GM19455 (cell line): ENCODE measurements around the gene RPRD1A.
"Not testable (repeated sequence)": the region's sequence is repeated elsewhere in the genome, so short reads cannot be mapped to it uniquely, and the experiment has no call there.

Experiments
- ATAC-seq: cut with Tn5 transposase; IDR thresholded peaks from one replicate; pipeline ENCODE4 v1.9.1; 2021; ENCODE audit not compliant: unreplicated experiment

Gene RPRD1A

DNA sequence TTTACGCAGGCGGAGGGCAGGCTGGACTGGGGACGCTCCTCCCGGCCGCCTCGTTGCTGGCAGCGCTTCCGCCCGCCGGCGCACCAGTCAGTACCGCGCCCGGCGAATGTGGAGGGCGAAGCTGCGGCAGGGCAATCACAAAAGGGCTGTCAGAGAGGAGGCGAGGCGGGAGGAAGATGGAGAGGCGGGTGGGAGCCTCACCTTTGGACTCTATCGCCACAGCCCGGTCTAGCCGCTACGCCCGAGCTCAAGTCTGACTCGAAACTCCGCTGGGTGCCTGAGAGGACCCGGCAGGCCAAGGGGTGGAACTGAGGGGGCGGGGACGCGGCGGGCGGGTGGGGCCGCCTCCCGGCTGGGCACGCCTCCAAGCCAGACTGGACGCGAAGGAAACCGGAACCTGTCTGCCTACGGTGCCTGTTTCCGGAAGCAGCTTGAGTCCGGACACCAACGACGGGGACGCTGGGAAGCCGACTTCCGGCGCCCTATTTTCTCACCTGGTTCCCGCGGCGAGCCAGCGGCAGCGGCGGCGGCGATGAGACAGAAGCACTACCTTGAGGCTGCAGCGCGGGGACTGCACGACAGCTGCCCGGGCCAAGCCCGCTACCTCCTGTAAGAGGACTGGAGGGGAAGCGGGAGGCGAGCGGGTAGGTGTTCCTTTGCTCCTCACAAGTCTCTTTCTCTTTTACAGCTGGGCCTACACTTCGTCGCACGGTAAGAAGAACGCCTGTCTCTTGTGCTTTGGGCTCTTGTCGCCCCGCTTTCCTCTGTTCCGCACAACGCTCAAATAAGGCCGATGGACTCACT, 95.0 kb downstream of the RPRD1A start, which contains the start of gene RMP24:
Gene RMP24 (plus strand): TSS at position 483 of the 804 bp plus-strand sequence.
- peak; percentile 89 for ATAC-seq

DNA sequence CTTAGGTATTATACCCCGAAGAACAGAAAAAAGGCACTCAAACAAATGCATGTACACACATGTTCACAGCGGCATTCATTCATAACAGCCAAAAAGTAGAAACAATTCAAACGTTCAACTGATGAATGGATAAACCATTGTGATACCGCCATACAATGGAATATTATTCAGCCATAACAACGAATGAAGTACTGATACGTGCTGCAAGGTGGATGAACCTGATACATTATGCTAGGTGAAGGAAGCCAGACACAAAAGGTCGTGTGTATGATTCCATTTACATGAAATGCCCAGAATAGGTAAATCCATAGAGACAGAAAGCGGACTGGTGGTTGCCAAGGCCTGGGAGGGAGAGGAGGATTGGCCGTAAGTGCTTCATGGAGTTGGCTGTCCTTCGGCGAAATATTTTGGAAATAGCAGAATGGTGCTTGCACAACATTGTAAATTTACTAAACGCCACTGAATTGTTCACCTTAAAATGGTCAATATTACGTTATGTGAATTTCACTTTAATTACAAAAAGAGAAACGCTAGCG, 95.6 kb downstream of the RPRD1A start:
- peak; percentile 28 for ATAC-seq

- ATAC-seq = no peak
Observed at GRCh38 chr18:35969676-35970075, 97.7 kb downstream of the RPRD1A start.

DNA sequence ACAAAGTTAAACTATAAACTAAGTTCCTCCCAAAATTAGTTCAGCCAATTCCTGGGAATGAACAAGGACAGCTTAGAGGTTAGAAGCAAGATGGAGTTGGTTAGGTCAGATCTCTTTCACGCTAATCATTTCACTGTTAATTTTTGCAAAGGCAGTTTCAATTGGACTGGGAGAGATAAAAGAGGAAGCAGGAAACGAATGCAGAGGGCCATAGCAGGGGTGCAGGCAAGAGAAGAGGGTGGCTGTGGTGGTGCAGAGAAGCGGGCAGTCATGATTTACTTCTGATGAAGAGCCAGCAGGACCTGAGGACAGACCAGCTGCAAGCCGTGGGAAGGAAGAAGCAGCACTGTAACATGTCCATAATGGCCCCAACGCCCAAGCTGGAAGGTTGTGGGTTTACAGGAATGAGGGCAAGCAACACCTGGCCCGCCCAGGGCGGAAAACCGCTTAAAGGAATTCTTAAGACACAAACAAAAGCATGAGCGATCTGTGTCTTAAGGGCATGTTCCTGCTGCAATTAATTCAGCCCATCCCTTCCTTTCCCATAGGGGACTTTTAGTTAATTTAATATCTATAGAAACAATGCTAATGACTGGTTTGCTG, 99.0 kb downstream of the RPRD1A start:
- ATAC-seq = no peak

DNA sequence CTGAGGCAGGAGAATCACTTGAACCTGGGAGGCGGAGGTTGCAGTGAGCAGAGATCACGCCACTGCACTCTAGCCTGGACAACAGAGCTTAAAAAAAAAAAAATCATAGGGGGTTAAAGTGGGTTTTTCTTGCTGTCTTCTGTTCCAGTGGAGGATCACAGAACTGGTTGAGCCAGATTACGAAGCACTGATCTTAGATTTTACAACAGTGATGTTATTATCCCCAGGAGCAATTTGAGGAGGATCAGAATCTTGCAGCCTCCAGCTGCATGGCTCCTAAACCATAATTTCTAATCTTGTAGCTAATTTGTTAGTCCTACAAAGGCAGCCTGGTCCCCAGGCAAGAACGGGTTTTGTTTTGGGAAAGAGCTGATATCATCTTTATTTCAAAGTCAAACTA, 99.5 kb downstream of the RPRD1A start:
- ATAC-seq = not testable (repeated sequence)

DNA sequence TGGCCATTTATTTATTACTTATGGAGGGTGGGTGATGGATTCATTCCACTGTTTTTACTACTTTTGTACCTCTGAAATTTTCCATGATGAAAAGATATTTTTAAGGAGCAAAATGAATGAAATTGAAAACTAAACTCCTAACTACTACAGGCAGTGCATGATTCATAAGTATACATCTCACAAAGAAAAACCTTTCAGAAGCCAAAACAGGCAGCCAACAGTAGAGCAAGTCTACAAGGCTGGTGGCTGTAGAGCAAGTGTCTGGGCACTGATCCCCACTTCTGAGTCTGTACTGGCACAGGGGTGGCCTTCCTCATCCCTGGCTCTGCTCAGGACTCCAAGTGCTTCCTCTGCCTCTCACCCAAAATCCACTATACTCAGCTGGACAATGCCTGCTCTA, 103.0 kb downstream of the RPRD1A start:
- ATAC-seq = no peak

GRCh38 chr18:35962320-35962719, 105.0 kb downstream of the RPRD1A start:
- ATAC-seq = no peak

- no peak for ATAC-seq
Observed at GRCh38 chr18:35956226-35956625, 111.1 kb downstream of the RPRD1A start.

DNA sequence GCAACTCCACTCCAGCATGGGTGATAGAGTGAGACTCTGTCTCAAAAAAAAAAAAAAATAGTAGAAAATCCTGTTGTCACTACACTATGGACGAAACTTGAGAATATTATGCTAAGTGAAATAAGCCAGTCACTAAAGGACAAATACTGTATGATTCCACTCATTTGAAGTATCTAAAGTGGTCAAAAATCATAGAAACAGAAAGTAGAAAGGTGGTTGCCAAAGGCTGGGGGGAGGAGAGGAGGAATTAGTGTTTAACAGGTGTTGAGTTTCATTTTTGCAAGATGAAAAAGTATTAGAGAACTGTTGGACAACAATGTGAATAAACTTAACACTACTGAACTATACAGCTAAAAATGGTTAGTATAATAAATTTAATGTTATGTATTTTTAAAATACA, 113.7 kb downstream of the RPRD1A start:
- ATAC-seq = peak; percentile 65

- no peak for ATAC-seq
Observed at GRCh38 chr18:35950628-35950982, 116.8 kb downstream of the RPRD1A start.

GRCh38 chr18:35949903-35950627, 117.3 kb downstream of the RPRD1A start:
- peak; percentile 75 for ATAC-seq

GRCh38 chr18:35949090-35949489, 118.3 kb downstream of the RPRD1A start:
- no peak for ATAC-seq

DNA sequence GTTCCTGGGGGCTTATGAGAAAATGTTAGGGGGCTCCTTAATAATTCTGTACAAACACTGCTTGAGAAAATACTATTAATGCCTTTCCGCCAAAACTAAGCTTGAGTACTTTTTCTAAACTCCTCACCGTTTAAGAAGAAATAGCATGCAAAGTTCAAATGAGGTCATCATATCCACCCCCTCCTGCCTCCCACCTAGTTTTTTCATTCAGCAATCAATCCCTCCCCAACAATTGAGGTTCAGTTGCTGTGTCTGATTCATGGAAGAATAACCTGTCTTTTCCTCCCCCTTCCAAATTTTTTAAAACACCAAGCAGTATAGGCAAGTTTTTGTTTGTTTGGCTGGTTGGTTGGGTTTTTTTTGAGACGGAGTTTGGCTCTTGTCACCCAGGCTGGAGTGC, 119.3 kb downstream of the RPRD1A start:
- ATAC-seq = no peak

GRCh38 chr18:35942661-35943060, 124.7 kb downstream of the RPRD1A start:
- ATAC-seq = no peak

DNA sequence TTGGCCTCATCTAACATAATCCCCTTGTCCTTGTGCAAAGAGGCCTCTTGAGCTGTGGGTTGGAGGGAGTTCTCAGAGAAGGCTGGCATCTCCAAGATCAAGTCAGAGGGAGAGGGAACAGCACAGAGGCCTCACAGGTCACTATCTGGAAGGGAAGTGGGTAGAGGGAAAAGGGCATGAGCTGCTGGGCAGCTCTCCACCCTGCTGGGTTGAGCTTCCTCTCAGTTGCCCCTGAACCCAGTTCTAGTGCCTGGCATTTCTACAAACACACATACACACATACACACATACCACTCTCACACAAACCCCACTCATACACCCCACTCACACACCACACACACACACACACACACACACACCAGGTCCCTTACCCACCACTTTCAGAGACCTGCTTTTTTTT, 125.2 kb downstream of the RPRD1A start:
- no peak for ATAC-seq

- ATAC-seq = no peak
Observed at GRCh38 chr18:35941299-35941698, 126.1 kb downstream of the RPRD1A start.
